ENCODE results near the gene KIF7. TPM values are rescaled to one million over a fixed set of nuclear protein-coding genes. Genes with fewer than 3 reads are reported as not detected.

KIF7 gene
- total and polyA plus RNA-seq, 2 donors from 2014 or later = 1.4 to 4.2 TPM

GRCh38 chr15:89630260-89630659 lies 25.0 kb downstream of the KIF7 start:
- intact Hi-C loops (cut with DNase I) = no loop called here
- Histone ChIP-seq H3K4me3 (ENCODE audit: low read length in 3 of 3) (no peak overlapping the region), H3K9ac (ENCODE audit: low read length in 3 of 3) (no peak overlapping the region), H3K36me3 (ENCODE audit: control insufficient read depth in 2 of 3, insufficient read depth in 3 of 3, low read length in 3 of 3) (peaks cover 0 to 5% (median 0%) of the 10 kb centered on the region in 3 donors), H3K27ac (ENCODE audit: low read depth in 2 of 2, low read length in 2 of 2) (no peak overlapping the region), H3K27me3 (ENCODE audit: control insufficient read depth, insufficient read depth, low read length) (no peaks in the 10 kb centered on the region), H3K9me3 (ENCODE audit: control insufficient read depth in 2 of 3, insufficient read depth in 1 of 3, low read length in 3 of 3) (no peaks in the 10 kb centered on the region), H3K4me1 (ENCODE audit: control insufficient read depth in 2 of 3, insufficient read depth in 2 of 3, low read depth in 1 of 3, low read length in 3 of 3) (no peaks in the 10 kb centered on the region)
- no peak for FAIRE-seq
- TF ChIP-seq CTCF (IDR thresholded peaks at IDR 0.05; ENCODE audit: borderline replicate concordance, extremely low read depth, insufficient read depth) = no peak
- DNase-seq = peak in 1 of 5 donors; percentile 34

- no peak for TF ChIP-seq CTCF (IDR thresholded peaks at IDR 0.05; ENCODE audit: borderline replicate concordance, extremely low read depth, insufficient read depth)
- H3K27ac ChIP-seq (ENCODE audit: low read depth in 2 of 2, low read length in 2 of 2) = no peak overlapping the region
- H3K9me3 ChIP-seq (ENCODE audit: control insufficient read depth in 2 of 3, insufficient read depth in 1 of 3, low read length in 3 of 3) = no peaks in the 10 kb centered on the region
- no peak overlapping the region for H3K9ac ChIP-seq (ENCODE audit: low read length in 3 of 3)
- no peaks in the 10 kb centered on the region for H3K27me3 ChIP-seq (ENCODE audit: control insufficient read depth, insufficient read depth, low read length)
- DNase-seq (no peak), FAIRE-seq (no peak)
- intact Hi-C loops (cut with DNase I) = no loop called here
- no peaks in the 10 kb centered on the region for H3K4me1 ChIP-seq (ENCODE audit: control insufficient read depth in 2 of 3, insufficient read depth in 2 of 3, low read depth in 1 of 3, low read length in 3 of 3)
- peaks cover 0 to 5% (median 0%) of the 10 kb centered on the region in 3 donors for H3K36me3 ChIP-seq (ENCODE audit: control insufficient read depth in 2 of 3, insufficient read depth in 3 of 3, low read length in 3 of 3)
- no peak overlapping the region for H3K4me3 ChIP-seq (ENCODE audit: low read length in 3 of 3)
Measured at GRCh38 chr15:89629829-89630228, 25.4 kb downstream of the KIF7 start.

GRCh38 chr15:89628806-89629715 lies 26.2 kb downstream of the KIF7 start:
- no peaks in the 10 kb centered on the region for H3K9me3 ChIP-seq (ENCODE audit: control insufficient read depth in 2 of 3, insufficient read depth in 1 of 3, low read length in 3 of 3)
- H3K27me3 ChIP-seq (ENCODE audit: control insufficient read depth, insufficient read depth, low read length) = no peaks in the 10 kb centered on the region
- peaks cover 0 to 5% (median 0%) of the 10 kb centered on the region in 3 donors for H3K36me3 ChIP-seq (ENCODE audit: control insufficient read depth in 2 of 3, insufficient read depth in 3 of 3, low read length in 3 of 3)
- H3K27ac ChIP-seq (ENCODE audit: low read depth in 2 of 2, low read length in 2 of 2) = no peak overlapping the region
- H3K9ac ChIP-seq (ENCODE audit: low read length in 3 of 3) = no peak overlapping the region
- TF ChIP-seq CTCF (IDR thresholded peaks at IDR 0.05; ENCODE audit: borderline replicate concordance, extremely low read depth, insufficient read depth) = no peak
- no peak for FAIRE-seq
- no peak overlapping the region for H3K4me3 ChIP-seq (ENCODE audit: low read length in 3 of 3)
- H3K4me1 ChIP-seq (ENCODE audit: control insufficient read depth in 2 of 3, insufficient read depth in 2 of 3, low read depth in 1 of 3, low read length in 3 of 3) = no peaks in the 10 kb centered on the region
- intact Hi-C loops (cut with DNase I) = no loop called here
- DNase-seq = peak in 1 of 5 donors; percentile 41

Measured in kidney (tissue), 14 donors.